Thymus (tissue), 11 donors: ENCODE data around the gene SYT3. TPM values are rescaled to one million over a fixed set of nuclear protein-coding genes. Genes with fewer than 3 reads are reported as not detected.
"Not testable (repeated sequence)": the region's sequence is repeated elsewhere in the genome, so short reads cannot be mapped to it uniquely, and the experiment has no call there.

Source experiments
- DNase-seq, 9 donors: peaks; one replicate each; pipeline ENCODE4 v3.0.0-alpha.2; 2013; ENCODE audit warnings: low spot score in 9 of 9, low read depth in 6 of 9, missing footprints in 1 of 9
- H3K27ac ChIP-seq, 2 donors: one replicate each; pipeline ENCODE4 v1.5.1; 2013; ENCODE audit warnings: control low read depth in 1 of 2, low read depth in 1 of 2, low read length in 1 of 2, mild to moderate bottlenecking in 1 of 2, moderate library complexity in 1 of 2
- H3K27me3 ChIP-seq, 2 donors: one replicate each; pipeline ENCODE4 v1.5.1; 2013; ENCODE audit warnings: low read length in 1 of 2; ENCODE audit not compliant: control insufficient read depth in 2 of 2, insufficient read depth in 1 of 2
- H3K36me3 ChIP-seq, 2 donors: one replicate each; pipeline ENCODE4 v1.5.1; 2013; ENCODE audit warnings: low read length in 1 of 2, mild to moderate bottlenecking in 1 of 2, moderate library complexity in 1 of 2; ENCODE audit not compliant: control insufficient read depth in 2 of 2, insufficient read depth in 2 of 2
- H3K4me1 ChIP-seq, 2 donors: one replicate each; pipeline ENCODE4 v1.5.1; 2013; ENCODE audit warnings: low read length in 2 of 2; ENCODE audit not compliant: control insufficient read depth in 2 of 2, insufficient read depth in 2 of 2
- H3K4me3 ChIP-seq, 2 donors: one replicate each; pipeline ENCODE4 v1.5.1; 2013; ENCODE audit warnings: low read length in 2 of 2, control low read depth in 1 of 2, mild to moderate bottlenecking in 1 of 2
- H3K9me3 ChIP-seq, 2 donors: one replicate each; pipeline ENCODE4 v1.5.1; 2013; ENCODE audit warnings: low read length in 1 of 2, mild to moderate bottlenecking in 1 of 2; ENCODE audit not compliant: control insufficient read depth in 2 of 2, insufficient read depth in 1 of 2
- WGBS: extraction: QIAGEN DNeasy Blood & Tissue Kit; methylation state at CpG from one replicate; pipeline ENCODE4 v1.1.7; 2013; 5-methylcytosine and 5-hydroxymethylcytosine counted together
- polyA plus RNA-seq: library from polyadenylated mRNA; stranded (reverse); fragments of 200-250 nt; gene quantifications from one replicate; pipeline ENCODE4 v1.2.3, GENCODE V29; 2013
- total RNA-seq: library from RNA; stranded (reverse); fragments of 120-200 nt; gene quantifications from one replicate; pipeline ENCODE4 v1.2.4, GENCODE V29; 2013
- donor health status: healthy.

The SYT3 gene
- total and polyA plus RNA-seq, 2 donors = 0.02 to 0.09 TPM

- WGBS = 76% methylated on average over 11 of the region's 11 CpGs
Measured at GRCh38 chr19:50601407-50602088, 38.1 kb downstream of the SYT3 start.

DNA sequence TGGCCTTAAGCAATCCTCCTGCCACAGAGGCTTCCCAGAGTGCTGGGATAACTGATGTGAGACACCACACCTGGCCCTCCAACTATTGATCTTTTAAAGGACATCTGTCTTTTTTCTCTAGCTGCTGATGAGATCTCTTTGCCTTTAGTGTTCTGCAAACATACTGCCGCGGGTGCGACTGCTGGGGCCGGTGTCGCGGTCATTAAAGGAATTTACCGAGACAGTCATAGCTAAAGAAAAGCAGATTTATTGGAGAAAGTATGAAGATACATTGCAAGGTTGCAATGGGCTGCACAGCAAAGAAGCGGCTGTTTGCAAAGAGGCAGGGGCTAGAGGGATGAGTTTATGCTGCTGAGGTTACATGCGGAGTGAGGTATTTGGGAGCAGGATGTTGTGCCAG, 40.3 kb downstream of the SYT3 start:
- 89% methylated on average over 9 of the region's 9 CpGs for WGBS
- Histone ChIP-seq H3K27me3 (peaks cover 0 to 3% of the 10 kb centered on the region in 2 donors), H3K4me3 (no peak overlapping the region), H3K36me3 (no peaks in the 10 kb centered on the region), H3K4me1 (no peaks in the 10 kb centered on the region), H3K9me3 (no peaks in the 10 kb centered on the region), H3K27ac (no peak overlapping the region)
- no peak for DNase-seq

More at GRCh38 chr19:50601407-50602088, 38.1 kb downstream of the SYT3 start:
- peaks cover 0 to 3% of the 10 kb centered on the region in 2 donors for H3K9me3 ChIP-seq
- H3K36me3 ChIP-seq = no peaks in the 10 kb centered on the region
- no peak overlapping the region for H3K4me3 ChIP-seq
- no peaks in the 10 kb centered on the region for H3K4me1 ChIP-seq
- peaks cover 0 to 8% of the 10 kb centered on the region in 2 donors for H3K27me3 ChIP-seq
- no peak for DNase-seq
- H3K27ac ChIP-seq = no peak overlapping the region

GRCh38 chr19:50590191-50590590, 49.5 kb downstream of the SYT3 start:
- Histone ChIP-seq H3K36me3 (no peaks in the 10 kb centered on the region), H3K9me3 (no peaks in the 10 kb centered on the region), H3K27ac (no peak overlapping the region), H3K4me1 (no peaks in the 10 kb centered on the region), H3K27me3 (no peaks in the 10 kb centered on the region), H3K4me3 (no peak overlapping the region)
- no peak for DNase-seq
- WGBS = 92% methylated on average over 3 of the region's 3 CpGs

GRCh38 chr19:50581795-50582660, 57.7 kb downstream of the SYT3 start:
- H3K27me3 ChIP-seq, H3K9me3 ChIP-seq, H3K27ac ChIP-seq, H3K4me1 ChIP-seq, DNase-seq, H3K4me3 ChIP-seq, H3K36me3 ChIP-seq: not testable (repeated sequence)
- WGBS = 85% methylated on average over 22 of the region's 24 CpGs

DNA sequence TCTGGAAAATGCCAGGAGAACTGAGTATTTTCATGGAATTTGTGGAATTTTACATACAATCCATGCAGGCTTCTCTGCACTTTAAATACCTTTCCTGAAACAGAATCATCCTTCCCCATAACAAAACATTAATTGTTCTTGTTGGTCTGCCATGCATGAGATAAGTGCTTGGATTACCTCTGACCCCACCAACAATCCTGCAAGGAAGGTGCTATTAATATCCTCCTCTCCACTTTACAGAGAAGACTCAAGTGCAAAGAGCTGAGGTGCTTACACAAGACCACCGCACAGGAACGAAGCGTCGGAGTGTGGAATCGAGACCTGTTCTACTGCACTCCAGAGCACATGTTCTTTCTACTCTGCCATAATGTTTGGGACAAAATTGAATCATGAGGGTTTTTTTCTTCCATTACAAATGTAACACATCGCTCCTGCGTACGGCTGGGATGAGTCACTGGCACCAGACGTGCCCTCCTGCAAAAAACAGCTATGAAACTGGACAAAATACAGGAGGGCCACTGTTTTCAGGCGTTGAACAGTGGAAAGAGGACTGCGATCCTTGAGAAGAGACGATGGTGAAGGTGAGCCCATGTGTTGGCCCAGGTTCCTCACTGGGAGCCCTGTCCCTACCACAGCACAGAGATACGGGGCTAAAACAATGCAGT, 58.6 kb downstream of the SYT3 start:
- H3K27me3 ChIP-seq = no peaks in the 10 kb centered on the region
- WGBS = 92% methylated on average over 13 of the region's 13 CpGs
- DNase-seq = no peak
- no peaks in the 10 kb centered on the region for H3K9me3 ChIP-seq
- H3K36me3 ChIP-seq = no peaks in the 10 kb centered on the region
- no peak overlapping the region for H3K4me3 ChIP-seq
- H3K4me1 ChIP-seq = no peaks in the 10 kb centered on the region
- H3K27ac ChIP-seq = no peak overlapping the region

DNA sequence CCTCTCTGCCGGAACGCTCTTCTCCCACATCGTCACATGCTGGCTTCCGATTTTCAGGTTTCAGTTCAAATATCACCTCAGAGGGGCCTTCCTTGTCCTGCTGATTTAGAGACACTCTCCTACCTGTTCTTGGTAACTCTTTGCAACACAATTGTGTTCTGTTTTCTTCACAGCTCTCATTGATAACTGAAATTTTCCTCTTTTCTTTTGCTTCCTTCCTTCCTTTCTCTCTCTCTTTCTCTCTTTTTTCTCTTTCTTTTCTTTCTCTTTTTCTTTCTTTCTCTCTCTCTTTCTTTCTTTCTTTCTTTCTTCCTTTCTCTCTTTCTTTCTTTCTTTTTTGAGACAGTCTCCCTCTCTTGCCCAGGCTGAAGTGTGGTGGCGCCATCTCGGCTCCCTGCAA, 59.4 kb downstream of the SYT3 start:
- Histone ChIP-seq H3K36me3 (no peaks in the 10 kb centered on the region), H3K9me3 (no peaks in the 10 kb centered on the region), H3K4me3 (no peak overlapping the region), H3K4me1 (no peaks in the 10 kb centered on the region), H3K27ac (no peak overlapping the region), H3K27me3 (no peaks in the 10 kb centered on the region)
- DNase-seq = no peak
- 95% methylated on average over 6 of the region's 6 CpGs for WGBS

DNA sequence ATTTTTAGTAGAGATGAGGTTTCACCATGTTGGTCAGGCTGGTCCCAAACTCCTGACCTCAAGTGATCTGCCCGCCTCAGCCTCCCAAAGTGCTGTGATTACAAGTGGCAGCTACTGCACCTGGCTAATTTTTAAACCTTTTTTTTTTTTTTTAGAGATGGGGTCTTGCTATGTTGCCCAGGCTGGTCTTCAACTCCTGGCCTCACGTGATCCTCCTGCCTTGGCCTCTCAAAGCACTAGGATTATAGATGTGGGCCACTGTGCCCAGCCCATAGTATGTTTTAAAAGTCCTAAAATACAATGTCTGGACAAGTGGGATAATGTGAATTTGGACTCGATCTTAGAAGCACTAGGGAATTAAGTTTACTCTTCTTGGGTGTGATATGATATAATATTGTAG, 62.9 kb downstream of the SYT3 start:
- not testable (repeated sequence) for H3K36me3 ChIP-seq, DNase-seq, H3K4me1 ChIP-seq, H3K27me3 ChIP-seq, H3K4me3 ChIP-seq, H3K9me3 ChIP-seq, H3K27ac ChIP-seq
- WGBS = 86% methylated on average over 3 of the region's 3 CpGs

- no peaks in the 10 kb centered on the region for H3K9me3 ChIP-seq
- no peak overlapping the region for H3K27ac ChIP-seq
- H3K36me3 ChIP-seq = no peaks in the 10 kb centered on the region
- WGBS = 84% methylated on average over 13 of the region's 13 CpGs
- peaks cover 10 to 18% of the 10 kb centered on the region in 2 donors for H3K27me3 ChIP-seq
- H3K4me3 ChIP-seq = no peak overlapping the region
- no peak for DNase-seq
- no peaks in the 10 kb centered on the region for H3K4me1 ChIP-seq
Measured at GRCh38 chr19:50573741-50574461, 65.8 kb downstream of the SYT3 start.
